PC-9 (cell line): ENCODE measurements around the gene KAT6B.
"Not testable (repeated sequence)": the region's sequence is repeated elsewhere in the genome, so short reads cannot be mapped to it uniquely, and the experiment has no call there.

Experiments
- EZH2 ChIP-seq: fragments of 200-600 bp; sonication (generic); IDR thresholded peaks from 2 replicates; pipeline ENCODE4 v1.8.0; 2017; ENCODE audit warnings: antibody characterized with exemption, low read depth
- TF ChIP-seq, protein P1 (sequence below): fragments of 200-600 bp; sonication (generic); conservative IDR thresholded peaks from 2 replicates; pipeline ENCODE4 v1.6.1; 2017; ENCODE audit warnings: mixed run types, antibody characterized with exemption, mild to moderate bottlenecking, moderate library complexity

DNA sequence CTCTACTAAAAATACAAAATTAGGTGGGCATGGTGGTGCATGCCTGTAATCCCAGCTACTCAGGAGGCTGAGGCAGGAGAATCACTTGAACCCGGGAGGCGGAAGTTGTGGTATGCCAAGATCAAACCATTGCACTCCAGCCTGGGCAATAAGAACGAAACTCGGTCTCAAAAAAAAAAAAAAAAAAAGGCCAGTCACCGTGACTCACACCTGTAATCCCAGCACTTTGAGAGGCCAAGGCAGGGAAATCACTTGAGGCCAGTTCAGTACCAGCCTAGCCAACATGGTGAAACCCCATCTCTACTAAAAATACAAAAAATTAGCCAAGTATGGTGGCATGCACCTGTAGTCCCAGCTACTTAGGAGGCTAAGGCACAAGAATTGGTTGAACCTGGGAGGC is 34.4 kb upstream of the KAT6B start:
- TF ChIP-seq, protein P1, sequence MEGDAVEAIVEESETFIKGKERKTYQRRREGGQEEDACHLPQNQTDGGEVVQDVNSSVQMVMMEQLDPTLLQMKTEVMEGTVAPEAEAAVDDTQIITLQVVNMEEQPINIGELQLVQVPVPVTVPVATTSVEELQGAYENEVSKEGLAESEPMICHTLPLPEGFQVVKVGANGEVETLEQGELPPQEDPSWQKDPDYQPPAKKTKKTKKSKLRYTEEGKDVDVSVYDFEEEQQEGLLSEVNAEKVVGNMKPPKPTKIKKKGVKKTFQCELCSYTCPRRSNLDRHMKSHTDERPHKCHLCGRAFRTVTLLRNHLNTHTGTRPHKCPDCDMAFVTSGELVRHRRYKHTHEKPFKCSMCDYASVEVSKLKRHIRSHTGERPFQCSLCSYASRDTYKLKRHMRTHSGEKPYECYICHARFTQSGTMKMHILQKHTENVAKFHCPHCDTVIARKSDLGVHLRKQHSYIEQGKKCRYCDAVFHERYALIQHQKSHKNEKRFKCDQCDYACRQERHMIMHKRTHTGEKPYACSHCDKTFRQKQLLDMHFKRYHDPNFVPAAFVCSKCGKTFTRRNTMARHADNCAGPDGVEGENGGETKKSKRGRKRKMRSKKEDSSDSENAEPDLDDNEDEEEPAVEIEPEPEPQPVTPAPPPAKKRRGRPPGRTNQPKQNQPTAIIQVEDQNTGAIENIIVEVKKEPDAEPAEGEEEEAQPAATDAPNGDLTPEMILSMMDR, result not testable (repeated sequence)
- not testable (repeated sequence) for TF ChIP-seq EZH2
